ENCODE data around the gene TNFRSF13B.
A peak's percentile ranks its signal among the peaks of the same experiment; 100 is the strongest.

GRCh38 chr17:16991349-16992009 is 19.6 kb upstream of the TNFRSF13B start:
- TF ChIP-seq CTCF (IDR thresholded peaks at IDR 0.05) (peak; percentile 72 to 87 (median 80)), POLR2A (IDR thresholded peaks at IDR 0.05) (no peak)
